Erythroblast (primary cell): Measurements from ENCODE around the gene SLC43A1.

Source experiments
- GATA1 ChIP-seq: IDR thresholded peaks from 2 replicates; pipeline ENCODE4 v1.6.1; 2011; ENCODE audit warnings: low read depth, mild to moderate bottlenecking, control low read depth, low read length, moderate library complexity
- POLR2A ChIP-seq: IDR thresholded peaks from 2 replicates; pipeline ENCODE4 v1.6.1; 2011; ENCODE audit warnings: mild to moderate bottlenecking, low read length

- TF ChIP-seq POLR2A (no peak), GATA1 (no peak)
Measured at GRCh38 chr11:57464539-57465181, 50.8 kb downstream of the SLC43A1 start.
